ENCODE results near the gene UGT1A9.
"Not testable (repeated sequence)": the region's sequence is repeated elsewhere in the genome, so short reads cannot be mapped to it uniquely, and the experiment has no call there.

The UGT1A9 gene

GRCh38 chr2:233638836-233639235, 32.9 kb upstream of the UGT1A9 start:
- no peaks in the 10 kb centered on the region for H4K20me1 ChIP-seq (ENCODE audit: insufficient read depth, low read length)
- no peaks in the 10 kb centered on the region for H3K4me1 ChIP-seq (ENCODE audit: low read length)
- H3K79me2 ChIP-seq (ENCODE audit: low read length): no peaks in the 10 kb centered on the region
- no peaks in the 10 kb centered on the region for H3K9me2 ChIP-seq (replicated peaks; ENCODE audit: insufficient read depth, low read length)
- H3F3A ChIP-seq (ENCODE audit: insufficient read depth, low read length): no peaks in the 10 kb centered on the region
- H3K4me2 ChIP-seq (ENCODE audit: low read depth, low read length): no peak overlapping the region
- no peak overlapping the region for H3K27ac ChIP-seq (ENCODE audit: low read length)
- H3K9me3 ChIP-seq (replicated peaks; ENCODE audit: insufficient read depth, low read length): no peaks in the 10 kb centered on the region
- TF ChIP-seq EZH2 (optimal IDR thresholded peaks at IDR 0.05; ENCODE audit: low read depth, low read length) (no peak), EZH2phosphoT487 (IDR thresholded peaks at IDR 0.05; ENCODE audit: low read length) (no peak)
- TF ChIP-seq, protein P1, sequence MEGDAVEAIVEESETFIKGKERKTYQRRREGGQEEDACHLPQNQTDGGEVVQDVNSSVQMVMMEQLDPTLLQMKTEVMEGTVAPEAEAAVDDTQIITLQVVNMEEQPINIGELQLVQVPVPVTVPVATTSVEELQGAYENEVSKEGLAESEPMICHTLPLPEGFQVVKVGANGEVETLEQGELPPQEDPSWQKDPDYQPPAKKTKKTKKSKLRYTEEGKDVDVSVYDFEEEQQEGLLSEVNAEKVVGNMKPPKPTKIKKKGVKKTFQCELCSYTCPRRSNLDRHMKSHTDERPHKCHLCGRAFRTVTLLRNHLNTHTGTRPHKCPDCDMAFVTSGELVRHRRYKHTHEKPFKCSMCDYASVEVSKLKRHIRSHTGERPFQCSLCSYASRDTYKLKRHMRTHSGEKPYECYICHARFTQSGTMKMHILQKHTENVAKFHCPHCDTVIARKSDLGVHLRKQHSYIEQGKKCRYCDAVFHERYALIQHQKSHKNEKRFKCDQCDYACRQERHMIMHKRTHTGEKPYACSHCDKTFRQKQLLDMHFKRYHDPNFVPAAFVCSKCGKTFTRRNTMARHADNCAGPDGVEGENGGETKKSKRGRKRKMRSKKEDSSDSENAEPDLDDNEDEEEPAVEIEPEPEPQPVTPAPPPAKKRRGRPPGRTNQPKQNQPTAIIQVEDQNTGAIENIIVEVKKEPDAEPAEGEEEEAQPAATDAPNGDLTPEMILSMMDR (IDR thresholded peaks at IDR 0.05; ENCODE audit: low read length): no peak
- DNase-seq: no peak
- no peak overlapping the region for H3K4me3 ChIP-seq (ENCODE audit: low read length)
- no peaks in the 10 kb centered on the region for H3K36me3 ChIP-seq (replicated peaks; ENCODE audit: insufficient read depth, low read length)
- H3K27me3 ChIP-seq (replicated peaks; ENCODE audit: insufficient read depth, low read length): no peaks in the 10 kb centered on the region
- no peak overlapping the region for H3K9ac ChIP-seq (ENCODE audit: low read length)
- H2AFZ ChIP-seq (ENCODE audit: low read length): no peak overlapping the region

DNA sequence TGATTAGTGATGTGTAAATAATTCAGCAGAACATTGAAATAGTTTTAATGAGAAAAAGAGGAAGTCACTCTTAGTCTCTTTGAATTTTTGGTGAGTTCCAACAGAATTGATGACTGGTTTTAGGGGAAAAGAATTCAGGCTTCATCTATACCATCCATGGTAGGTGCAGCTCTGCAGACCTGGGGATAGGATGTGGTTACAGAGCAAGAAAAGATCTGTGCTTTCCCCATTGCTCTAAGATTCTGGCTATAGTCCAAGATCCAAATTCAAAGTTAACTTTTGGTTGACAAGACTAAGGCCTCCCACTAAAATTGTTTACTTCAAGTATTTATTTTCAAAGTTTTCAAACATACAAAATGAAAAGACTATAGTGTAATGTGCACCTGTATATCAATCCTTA, 31.8 kb upstream of the UGT1A9 start:
- TF ChIP-seq, protein P1 (IDR thresholded peaks at IDR 0.05; ENCODE audit: low read length): no peak
- TF ChIP-seq EZH2phosphoT487 (IDR thresholded peaks at IDR 0.05; ENCODE audit: low read length): no peak
- no peak for TF ChIP-seq EZH2 (optimal IDR thresholded peaks at IDR 0.05; ENCODE audit: low read depth, low read length)
- Histone ChIP-seq H3K27ac (ENCODE audit: low read length) (no peak overlapping the region), H3K9me2 (replicated peaks; ENCODE audit: insufficient read depth, low read length) (no peaks in the 10 kb centered on the region), H3K27me3 (replicated peaks; ENCODE audit: insufficient read depth, low read length) (no peaks in the 10 kb centered on the region), H3F3A (ENCODE audit: insufficient read depth, low read length) (no peaks in the 10 kb centered on the region), H3K4me2 (ENCODE audit: low read depth, low read length) (no peak overlapping the region), H3K9me3 (replicated peaks; ENCODE audit: insufficient read depth, low read length) (no peaks in the 10 kb centered on the region), H3K79me2 (ENCODE audit: low read length) (no peaks in the 10 kb centered on the region), H3K4me1 (ENCODE audit: low read length) (no peaks in the 10 kb centered on the region), H3K9ac (ENCODE audit: low read length) (no peak overlapping the region), H3K36me3 (replicated peaks; ENCODE audit: insufficient read depth, low read length) (no peaks in the 10 kb centered on the region), H4K20me1 (ENCODE audit: insufficient read depth, low read length) (no peaks in the 10 kb centered on the region), H3K4me3 (ENCODE audit: low read length) (no peak overlapping the region), H2AFZ (ENCODE audit: low read length) (no peak overlapping the region)
- no peak for DNase-seq

GRCh38 chr2:233643128-233643527, 28.6 kb upstream of the UGT1A9 start:
- no peak for DNase-seq
- Histone ChIP-seq H3K27me3 (replicated peaks; ENCODE audit: insufficient read depth, low read length) (no peaks in the 10 kb centered on the region), H3K36me3 (replicated peaks; ENCODE audit: insufficient read depth, low read length) (no peaks in the 10 kb centered on the region), H3F3A (ENCODE audit: insufficient read depth, low read length) (no peaks in the 10 kb centered on the region), H2AFZ (ENCODE audit: low read length) (no peak overlapping the region), H3K27ac (ENCODE audit: low read length) (no peak overlapping the region), H3K4me2 (ENCODE audit: low read depth, low read length) (no peak overlapping the region), H3K4me1 (ENCODE audit: low read length) (no peaks in the 10 kb centered on the region), H3K4me3 (ENCODE audit: low read length) (no peak overlapping the region), H3K79me2 (ENCODE audit: low read length) (no peaks in the 10 kb centered on the region), H4K20me1 (ENCODE audit: insufficient read depth, low read length) (no peaks in the 10 kb centered on the region), H3K9ac (ENCODE audit: low read length) (no peak overlapping the region), H3K9me2 (replicated peaks; ENCODE audit: insufficient read depth, low read length) (no peaks in the 10 kb centered on the region), H3K9me3 (replicated peaks; ENCODE audit: insufficient read depth, low read length) (no peaks in the 10 kb centered on the region)
- no peak for TF ChIP-seq EZH2 (optimal IDR thresholded peaks at IDR 0.05; ENCODE audit: low read depth, low read length)
- TF ChIP-seq, protein P1 (IDR thresholded peaks at IDR 0.05; ENCODE audit: low read length): peak; percentile 22

DNA sequence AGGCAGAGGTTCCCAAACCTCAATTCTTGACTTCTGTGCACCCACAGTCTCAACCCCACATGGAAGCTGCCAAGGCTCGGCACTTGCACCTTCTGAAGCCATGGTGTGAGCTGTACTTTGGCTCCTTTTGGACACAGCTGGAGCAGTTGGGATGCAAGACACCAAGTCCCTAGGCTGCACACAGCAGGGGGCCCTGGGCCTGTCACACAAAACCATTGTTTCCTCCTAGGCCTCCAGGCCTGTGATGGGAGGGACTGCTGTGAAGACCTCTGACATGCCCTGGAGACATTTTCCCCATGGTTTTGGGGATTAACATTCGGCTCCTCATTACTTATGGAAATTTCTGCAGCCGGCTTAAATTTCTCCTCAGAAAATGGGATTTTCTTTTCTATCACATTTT, 25.7 kb upstream of the UGT1A9 start:
- H3K4me1 ChIP-seq (ENCODE audit: low read length); H3K4me2 ChIP-seq (ENCODE audit: low read depth, low read length); H3K79me2 ChIP-seq (ENCODE audit: low read length); H3K4me3 ChIP-seq (ENCODE audit: low read length); H3K9ac ChIP-seq (ENCODE audit: low read length); H3F3A ChIP-seq (ENCODE audit: insufficient read depth, low read length); H2AFZ ChIP-seq (ENCODE audit: low read length); H3K27me3 ChIP-seq (replicated peaks; ENCODE audit: insufficient read depth, low read length); DNase-seq; H3K9me3 ChIP-seq (replicated peaks; ENCODE audit: insufficient read depth, low read length); H3K27ac ChIP-seq (ENCODE audit: low read length); H3K36me3 ChIP-seq (replicated peaks; ENCODE audit: insufficient read depth, low read length); H3K9me2 ChIP-seq (replicated peaks; ENCODE audit: insufficient read depth, low read length); H4K20me1 ChIP-seq (ENCODE audit: insufficient read depth, low read length): not testable (repeated sequence)

Data from MM.1S (cell line).